Kidney tubule cell (primary cell): ENCODE data around the gene PERM1.
"Not testable (repeated sequence)": the region's sequence is repeated elsewhere in the genome, so short reads cannot be mapped to it uniquely, and the experiment has no call there.

ENCODE experiments used
- DNase-seq: peaks from one replicate; pipeline ENCODE4 v3.0.0-alpha.2; 2018; ENCODE audit warnings: low spot score

The PERM1 gene

DNA sequence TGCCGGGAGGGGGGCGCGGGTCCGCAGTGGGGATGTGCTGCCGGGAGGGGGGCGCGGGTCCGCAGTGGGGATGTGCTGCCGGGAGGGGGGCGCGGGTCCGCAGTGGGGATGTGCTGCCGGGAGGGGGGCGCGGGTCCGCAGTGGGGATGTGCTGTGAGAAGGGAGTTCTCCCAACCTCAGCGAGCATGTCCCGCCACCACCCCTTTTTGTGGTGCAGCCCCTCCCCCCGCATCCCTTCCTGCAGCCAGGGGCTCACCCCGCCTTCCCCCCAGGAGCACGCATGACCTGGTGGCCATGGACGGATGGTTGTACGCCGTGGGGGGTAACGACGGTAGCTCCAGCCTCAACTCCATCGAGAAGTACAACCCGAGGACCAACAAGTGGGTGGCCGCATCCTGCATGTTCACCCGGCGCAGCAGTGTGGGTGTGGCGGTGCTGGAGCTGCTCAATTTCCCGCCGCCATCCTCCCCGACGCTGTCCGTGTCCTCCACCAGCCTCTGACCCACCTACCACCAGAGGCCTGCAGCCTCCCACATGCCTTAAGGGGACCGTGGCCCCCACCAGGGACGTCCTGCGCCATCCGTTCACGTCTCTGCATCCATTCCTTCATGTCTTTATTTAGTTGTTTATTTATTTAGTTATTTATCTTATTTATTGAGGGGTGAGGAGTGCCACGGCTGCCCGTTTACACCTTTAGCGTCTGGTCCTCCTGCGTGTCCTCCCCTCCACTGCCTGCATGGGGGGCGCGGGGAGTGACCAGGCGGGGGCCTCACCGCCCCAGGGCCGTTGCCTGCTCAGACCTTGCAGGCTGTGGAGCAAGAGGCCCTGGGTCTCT lies 17.0 kb downstream of the PERM1 start:
- DNase-seq, result no peak

DNA sequence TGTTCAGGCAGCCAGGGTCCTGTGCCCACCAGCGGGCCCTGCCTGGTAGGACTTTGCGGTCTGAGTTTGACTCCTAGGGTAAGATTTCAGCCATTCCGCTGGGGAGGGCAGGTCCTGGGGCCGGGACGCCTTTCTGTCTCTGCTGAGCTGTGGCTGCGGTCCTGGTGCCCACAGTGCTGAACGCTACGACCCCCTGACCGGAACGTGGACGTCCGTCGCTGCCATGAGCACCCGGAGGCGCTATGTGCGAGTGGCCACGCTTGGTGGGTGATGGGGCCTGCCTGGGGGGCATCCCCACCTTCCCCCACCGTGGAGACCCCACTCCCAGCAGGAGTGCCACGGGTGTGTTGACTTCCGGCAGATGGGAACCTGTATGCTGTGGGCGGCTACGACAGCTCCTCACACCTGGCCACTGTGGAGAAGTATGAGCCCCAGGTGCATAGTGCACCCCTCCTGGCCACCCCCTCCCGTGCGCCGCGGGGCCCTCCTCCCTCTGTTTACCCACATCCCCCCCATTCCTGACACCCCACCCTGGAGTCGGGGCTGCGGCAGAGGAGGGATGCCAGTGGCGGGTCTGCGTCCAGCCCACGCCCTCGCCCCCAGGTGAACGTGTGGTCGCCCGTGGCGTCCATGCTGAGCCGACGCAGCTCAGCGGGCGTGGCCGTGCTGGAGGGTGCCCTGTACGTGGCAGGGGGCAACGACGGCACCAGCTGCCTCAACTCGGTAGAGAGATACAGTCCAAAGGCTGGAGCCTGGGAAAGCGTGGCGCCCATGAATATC lies 18.0 kb downstream of the PERM1 start:
- DNase-seq, result no peak

- DNase-seq, result no peak
Observed at GRCh38 chr1:963301-963651, 18.6 kb downstream of the PERM1 start.

DNA sequence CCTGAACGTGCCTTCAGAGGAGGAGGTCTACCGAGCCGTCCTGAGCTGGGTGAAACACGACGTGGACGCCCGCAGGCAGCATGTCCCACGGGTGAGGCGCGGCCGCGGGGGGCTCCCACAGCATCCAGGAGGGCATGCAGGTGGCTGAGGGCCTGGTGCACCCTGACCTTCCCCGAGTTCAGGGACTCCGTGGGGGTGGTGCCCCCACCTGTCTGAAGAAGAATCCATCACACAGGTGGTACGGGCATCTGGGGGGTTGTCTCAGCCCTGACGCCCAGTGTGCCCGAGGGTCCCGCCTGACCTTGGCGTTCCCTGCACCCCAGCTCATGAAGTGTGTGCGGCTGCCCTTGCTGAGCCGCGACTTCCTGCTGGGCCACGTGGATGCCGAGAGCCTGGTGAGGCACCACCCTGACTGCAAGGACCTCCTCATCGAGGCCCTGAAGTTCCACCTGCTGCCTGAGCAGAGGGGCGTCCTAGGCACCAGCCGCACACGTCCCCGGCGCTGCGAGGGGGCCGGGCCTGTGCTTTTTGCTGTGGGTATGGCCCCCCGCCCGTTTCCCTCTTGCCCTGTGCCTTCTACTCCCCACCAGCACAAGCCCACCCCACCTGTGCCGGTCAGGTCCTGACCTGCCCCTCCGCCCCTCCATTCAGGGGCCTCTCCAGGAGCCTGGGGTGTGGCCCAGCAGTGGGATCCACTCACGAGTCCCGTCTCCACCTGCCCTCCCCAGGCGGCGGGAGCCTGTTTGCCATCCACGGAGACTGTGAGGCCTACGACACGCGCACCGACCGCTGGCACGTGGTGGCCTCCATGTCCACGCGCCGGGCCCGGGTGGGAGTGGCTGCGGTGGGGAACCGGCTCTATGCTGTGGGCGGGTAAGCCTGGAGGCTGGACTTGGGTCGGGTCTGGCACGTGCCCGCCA lies 19.3 kb downstream of the PERM1 start:
- no peak for DNase-seq

DNA sequence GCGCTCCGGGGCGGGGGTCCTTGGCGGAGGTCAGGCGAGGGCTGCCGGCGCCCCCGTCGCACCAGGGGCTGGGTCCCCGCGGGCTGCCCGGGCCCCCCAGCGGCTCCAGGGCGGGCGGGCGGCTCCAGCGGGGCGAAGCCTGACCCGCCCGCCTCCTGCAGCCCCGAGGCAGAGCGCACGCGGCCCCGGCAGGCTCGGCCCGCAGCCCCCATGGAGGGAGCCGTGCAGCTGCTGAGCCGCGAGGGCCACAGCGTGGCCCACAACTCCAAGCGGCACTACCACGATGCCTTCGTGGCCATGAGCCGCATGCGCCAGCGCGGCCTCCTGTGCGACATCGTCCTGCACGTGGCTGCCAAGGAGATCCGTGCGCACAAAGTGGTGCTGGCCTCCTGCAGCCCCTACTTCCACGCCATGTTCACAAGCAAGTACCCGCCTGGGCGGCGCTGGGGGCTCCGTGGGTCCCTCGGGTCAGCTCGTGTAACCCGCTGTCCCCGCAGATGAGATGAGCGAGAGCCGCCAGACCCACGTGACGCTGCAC lies 20.7 kb downstream of the PERM1 start:
- no peak for DNase-seq

DNA sequence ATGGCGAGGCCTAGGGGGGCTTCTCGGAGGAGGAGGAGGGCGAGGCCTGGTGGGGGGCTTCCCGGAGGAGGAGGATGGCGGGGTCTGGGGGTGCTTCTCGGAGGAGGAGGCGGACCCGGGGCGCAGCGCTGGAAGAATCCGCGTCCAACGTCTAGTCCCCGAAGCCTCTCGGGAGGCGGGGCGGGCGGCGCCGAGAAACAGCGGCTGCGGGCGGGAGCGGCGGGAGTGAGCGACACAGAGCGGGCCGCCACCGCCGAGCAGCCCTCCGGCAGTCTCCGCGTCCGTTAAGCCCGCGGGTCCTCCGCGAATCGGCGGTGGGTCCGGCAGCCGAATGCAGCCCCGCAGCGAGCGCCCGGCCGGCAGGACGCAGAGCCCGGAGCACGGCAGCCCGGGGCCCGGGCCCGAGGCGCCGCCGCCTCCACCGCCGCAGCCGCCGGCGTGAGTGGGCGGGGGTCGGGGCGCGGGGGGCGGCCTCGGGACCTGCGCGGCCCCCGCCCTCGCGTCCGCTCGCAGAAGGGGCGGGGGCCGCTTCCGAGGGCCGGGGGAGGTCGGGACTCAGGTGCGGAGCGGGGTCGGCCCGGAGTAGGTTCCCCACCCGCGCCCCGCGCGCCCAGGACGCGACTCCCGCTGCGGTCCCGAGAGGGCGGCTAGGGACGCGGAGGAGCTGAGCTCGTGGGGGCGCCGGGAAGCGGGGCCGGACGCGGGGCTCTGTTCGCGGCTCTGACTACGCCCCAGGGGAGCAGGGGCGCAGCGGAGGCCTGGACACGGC lies 21.3 kb downstream of the PERM1 start, which contains the start of gene KLHL17:
Gene KLHL17, plus strand, starts transcription at position 222 of the 769 bp plus-strand sequence. Its CDS starts 110 bp downstream, at position 332.
- DNase-seq, result peak; percentile 73

- no peak for DNase-seq
Observed at GRCh38 chr1:959731-960362, 22.0 kb downstream of the PERM1 start.

GRCh38 chr1:958823-959730 lies 22.8 kb downstream of the PERM1 start, which contains the start of gene NOC2L:
Gene NOC2L, minus strand, starts transcription at chr1:959256. Its CDS starts 16 bp downstream, at chr1:959240.
- DNase-seq, result peak; percentile 89

DNA sequence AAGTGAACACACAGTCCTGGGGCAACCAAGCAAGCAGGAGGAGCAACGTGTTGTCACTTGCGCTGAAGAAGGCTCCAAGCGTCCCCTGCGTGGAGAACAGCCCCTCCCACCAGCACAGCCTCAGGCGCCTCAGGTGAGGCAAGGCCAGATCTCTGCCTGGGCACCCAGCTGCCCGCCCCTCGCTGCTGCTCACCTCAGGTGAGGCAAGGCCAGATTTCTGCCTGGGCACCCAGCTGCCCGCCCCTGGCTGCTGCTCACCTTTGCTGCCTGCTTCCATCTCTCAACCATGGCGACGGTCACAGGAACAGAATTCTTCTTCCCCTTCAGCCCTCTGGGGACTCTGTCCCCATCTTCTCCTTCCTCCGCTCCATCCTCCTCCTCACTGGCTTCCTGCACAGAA lies 25.3 kb downstream of the PERM1 start:
- no peak for DNase-seq

DNA sequence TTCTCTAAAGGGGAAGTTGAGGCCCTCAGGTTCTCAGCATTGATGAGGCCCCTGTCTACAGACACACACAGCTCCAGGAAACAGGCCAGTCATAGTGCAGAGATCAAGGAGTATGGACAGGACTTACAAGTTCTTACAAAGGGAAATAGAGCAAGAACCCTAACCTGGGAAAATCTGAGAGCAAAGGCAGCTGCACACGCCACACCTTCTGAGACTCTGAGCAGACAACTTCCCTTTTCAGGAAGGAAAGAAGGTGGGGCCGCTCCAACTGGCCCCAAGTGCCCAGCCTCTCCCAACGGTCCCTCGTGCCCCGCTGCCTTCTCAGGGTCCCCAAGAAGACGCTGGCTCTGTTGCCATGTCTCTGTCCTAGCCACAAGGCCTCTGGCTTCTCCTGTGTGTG lies 26.4 kb downstream of the PERM1 start:
- DNase-seq, result no peak

- DNase-seq, result no peak
Observed at GRCh38 chr1:954927-955326, 27.0 kb downstream of the PERM1 start.

DNA sequence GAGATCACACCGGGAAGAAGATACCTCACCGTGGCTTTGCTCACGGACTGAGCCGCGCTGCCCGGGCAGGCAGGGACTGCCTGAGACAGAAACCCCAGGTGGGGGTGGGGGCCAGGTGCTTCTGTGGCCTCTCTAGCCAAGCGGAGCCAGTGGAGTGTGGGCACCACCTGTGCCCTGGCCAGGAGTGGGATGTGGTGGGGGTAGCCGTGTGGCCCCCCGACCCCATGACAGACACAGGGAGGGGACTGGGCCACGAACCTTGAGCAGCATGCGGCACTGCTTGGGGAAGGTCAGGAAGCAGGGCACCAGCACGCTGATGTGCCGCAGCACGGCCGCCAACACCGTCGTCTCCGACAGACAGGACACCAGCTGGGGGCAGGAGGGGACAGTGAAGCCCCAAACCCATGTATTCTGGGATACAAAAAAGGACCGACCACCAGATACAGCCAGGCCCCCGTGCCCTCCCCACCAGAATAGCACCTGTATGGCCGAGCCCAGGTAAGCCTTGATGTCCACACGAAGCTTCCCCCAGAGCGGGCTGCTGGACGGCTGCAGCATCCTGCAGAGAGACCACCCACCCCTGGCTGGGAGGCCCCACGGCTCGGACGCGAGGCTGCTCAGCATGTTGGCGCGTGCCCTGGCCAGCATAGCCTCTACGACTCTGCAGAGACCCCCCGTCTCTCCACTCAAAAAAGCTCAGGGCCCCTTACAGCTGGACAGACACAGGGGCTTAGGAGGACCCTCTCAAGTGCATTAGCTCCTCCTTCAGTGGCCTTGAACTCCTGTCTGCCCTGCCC lies 28.2 kb downstream of the PERM1 start:
- no peak for DNase-seq

- no peak for DNase-seq
Observed at GRCh38 chr1:952603-953002, 29.3 kb downstream of the PERM1 start.

DNA sequence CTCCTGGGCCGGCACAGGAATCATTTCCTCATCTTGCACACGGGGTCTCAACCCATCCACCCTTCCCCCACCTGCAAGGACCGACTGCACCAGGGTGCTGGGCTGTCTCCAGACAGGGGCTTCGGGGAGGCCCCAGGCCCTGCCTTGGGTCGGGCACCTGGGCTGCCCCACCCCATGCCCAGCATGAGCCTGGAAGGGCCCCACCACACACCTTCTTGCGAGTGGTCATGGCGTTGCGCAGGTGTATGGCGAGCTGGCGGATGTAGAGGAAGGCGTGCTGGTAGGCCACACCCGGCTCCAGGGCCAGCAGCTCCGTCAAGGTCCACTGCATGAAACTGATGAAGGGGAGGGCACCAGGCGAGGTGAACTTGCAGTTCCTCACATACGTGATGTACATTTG lies 29.7 kb downstream of the PERM1 start:
- DNase-seq, result no peak

GRCh38 chr1:951364-951763 lies 30.5 kb downstream of the PERM1 start:
- no peak for DNase-seq

GRCh38 chr1:950881-951280 lies 31.0 kb downstream of the PERM1 start:
- no peak for DNase-seq

DNA sequence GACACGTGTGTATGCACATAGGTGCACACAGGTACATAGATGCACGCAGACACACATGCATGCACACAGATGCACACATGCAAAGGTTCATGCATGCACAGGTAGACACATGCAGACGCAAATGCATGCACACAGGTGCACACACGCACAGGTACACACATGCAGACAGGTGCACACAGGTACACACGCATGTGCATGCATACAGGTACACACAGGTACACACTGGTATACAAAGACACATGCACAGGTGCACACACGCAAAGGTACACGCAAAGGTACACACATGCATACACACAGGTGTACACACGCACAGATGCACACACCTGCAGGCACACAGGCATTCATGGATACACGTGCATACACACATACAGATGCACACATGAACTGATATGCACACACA lies 31.6 kb downstream of the PERM1 start:
- DNase-seq, result no peak

GRCh38 chr1:947958-948357 lies 33.9 kb downstream of the PERM1 start:
- no peak for DNase-seq

GRCh38 chr1:946811-947210 lies 35.1 kb downstream of the PERM1 start:
- not testable (repeated sequence) for DNase-seq
